ENCODE measurements around the gene NDRG3.

- TF ChIP-seq CTCF (conservative IDR thresholded peaks at IDR 0.05; ENCODE audit: low read length) (no peak), EZH2phosphoT487 (IDR thresholded peaks at IDR 0.05; ENCODE audit: borderline replicate concordance, low read depth, low read length) (no peak)
These were observed 23.0 kb upstream of the NDRG3 start for GRCh38 chr20:36768768-36769430.
